Ureter (tissue), 1 donor: ENCODE data around the gene GNG4. TPM values are rescaled to one million over a fixed set of nuclear protein-coding genes. Genes with fewer than 3 reads are reported as not detected.
"Not testable (repeated sequence)": the region's sequence is repeated elsewhere in the genome, so short reads cannot be mapped to it uniquely, and the experiment has no call there.

Source experiments
- DNase-seq: peaks from one replicate; pipeline ENCODE4 v3.0.0-alpha.2; 2020; ENCODE audit warnings: low spot score
- total RNA-seq: library from RNA; stranded (reverse); gene quantifications from one replicate; pipeline ENCODE4 v1.2.4, GENCODE V29; 2023
- donor health status: DM: yes; HTN: yes; CAD: no.

Gene GNG4
- total RNA-seq, 1 donor from 2014 or later, result not detected

DNA sequence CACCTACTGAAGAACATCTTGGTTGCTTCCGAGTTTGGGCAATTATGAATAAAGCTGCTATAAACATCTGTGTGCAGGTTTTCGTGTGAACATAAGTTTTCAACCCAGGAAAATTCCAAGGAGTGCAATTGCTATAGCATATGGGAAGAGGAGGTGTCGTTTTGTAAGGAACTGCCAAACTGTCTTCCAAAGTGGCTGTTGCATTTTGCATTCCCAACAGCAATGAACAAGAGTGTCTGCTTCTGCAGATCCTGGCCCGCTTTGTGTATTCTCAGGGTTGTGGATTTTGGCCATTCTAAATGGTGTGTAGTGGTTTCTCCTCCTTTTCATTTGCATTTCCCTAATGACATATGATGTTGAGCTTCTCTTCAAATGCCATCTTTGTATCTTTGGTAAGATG, 23.8 kb downstream of the GNG4 start:
- no peak for DNase-seq

DNA sequence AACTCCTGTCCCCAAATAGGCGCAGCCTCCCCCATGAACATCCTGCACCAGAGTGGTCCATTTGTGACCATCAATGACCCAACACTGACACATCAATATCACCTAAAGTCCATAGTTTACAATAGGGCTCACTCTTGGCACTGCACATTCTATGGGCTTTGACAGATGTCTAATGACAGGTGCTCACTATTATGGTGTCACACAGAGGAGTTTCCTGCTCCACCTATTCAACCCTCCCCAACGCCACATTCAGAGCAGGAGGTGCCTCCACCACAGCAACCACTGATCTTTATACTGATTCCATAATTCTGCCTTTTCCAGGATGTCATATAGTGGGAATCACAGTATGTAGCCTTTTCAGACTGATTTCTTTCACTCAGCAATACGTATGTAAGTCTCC, 24.2 kb downstream of the GNG4 start:
- no peak for DNase-seq

DNA sequence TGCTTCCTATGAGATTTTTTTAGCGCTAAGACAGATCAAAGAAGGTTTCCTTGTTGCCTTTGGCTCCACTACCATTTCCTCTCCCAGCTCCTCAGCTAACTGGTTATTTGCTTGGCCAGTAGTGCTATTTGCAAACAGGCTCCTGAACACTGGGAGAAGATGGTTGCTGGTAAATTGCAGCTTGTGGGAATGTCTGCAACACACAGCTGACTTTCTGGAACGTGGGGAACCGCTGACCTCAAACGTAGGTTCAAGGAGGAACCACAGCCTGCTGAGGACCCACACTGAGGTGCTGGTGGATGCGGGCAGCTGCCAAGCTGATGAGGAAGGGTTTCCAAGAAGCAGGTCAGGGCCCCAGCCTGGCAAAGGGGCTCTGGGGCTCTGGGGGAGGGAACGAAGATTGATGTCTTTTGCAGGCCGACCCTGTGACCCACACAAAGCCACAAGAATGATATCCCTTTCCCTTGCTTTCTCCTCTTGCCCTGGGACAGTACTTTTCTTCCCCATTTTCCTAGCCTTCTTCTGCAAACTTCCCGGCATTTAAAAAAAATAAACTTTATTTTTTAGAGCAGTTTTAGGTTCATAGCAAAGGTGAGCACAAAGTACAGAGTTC, 24.8 kb downstream of the GNG4 start:
- no peak for DNase-seq

DNA sequence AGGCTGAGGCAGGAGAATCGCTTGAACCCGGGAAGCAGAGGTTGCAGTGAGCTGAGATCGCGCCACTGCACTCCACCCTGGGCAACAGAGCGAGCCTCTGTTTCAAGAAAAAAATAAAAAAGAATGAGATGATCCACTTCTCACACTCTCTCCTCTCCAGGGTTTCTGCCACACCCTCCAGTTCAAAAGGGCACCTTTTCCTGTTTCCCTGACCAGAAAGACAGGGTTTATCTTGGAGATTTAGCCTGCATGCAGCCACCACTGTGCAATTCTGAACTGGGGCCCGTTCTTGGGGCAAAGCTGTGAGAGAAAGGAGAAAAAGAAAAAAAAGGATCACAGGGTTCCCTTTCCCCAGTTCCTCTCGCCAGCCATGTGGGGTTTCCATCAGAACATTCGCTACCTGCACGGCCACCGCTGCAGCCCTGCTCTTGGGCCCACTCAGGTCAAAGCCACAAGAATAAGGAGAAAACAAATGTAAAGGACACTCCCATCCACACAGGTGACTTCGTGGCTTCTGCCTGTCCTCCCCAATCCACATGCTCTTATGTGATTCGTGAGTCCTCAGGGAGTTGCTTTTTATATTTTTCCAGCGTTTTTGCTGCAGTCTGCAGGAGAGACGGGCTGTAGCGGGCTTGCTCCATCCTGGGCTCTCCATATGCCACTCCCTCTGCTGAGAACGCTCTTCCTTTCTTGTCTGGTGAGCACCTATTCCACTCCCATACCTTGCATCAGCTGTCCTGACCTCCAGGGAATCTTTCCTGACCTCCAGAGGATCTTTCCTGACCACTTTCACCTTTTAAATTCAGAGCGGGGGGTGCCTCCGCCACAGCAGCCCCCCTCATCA, 26.4 kb downstream of the GNG4 start:
- DNase-seq, result no peak

DNA sequence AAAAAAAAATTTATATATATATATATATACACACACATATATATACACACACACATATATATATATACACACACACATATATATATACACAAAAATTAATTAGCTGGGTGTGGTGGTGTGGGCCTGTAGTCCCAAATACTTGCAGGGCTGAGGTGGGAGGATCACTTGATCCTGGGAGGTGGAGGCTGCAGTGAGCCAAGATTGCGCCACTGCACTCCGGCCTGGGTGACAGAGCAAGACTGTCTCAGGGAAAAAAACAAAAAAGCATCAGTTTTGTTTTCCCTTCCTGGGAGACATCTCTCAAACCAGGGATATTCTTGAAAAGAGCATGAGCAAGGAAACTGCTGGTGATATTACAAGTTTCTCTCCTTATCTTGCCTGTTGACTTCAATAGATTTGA, 30.4 kb downstream of the GNG4 start:
- DNase-seq, result not testable (repeated sequence)

DNA sequence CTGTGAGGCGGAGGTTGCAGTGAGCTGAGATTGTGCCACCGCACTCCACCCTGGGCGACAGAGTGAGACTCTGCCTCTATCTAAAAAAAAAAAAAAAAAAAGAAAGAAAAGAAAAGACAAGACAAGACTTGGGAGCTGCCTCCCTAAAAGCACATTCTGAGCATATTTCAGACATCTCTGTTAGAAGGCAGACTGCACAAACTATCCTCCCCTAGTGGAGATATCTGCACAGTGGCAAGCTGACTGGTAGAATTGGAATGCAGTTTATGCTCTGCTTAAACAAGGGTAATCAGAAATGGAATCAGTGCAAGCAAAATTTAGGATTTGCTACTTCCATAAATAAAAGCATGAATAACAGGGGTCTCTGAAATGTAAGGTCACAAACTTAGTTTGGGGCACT, 31.8 kb downstream of the GNG4 start:
- no peak for DNase-seq

DNA sequence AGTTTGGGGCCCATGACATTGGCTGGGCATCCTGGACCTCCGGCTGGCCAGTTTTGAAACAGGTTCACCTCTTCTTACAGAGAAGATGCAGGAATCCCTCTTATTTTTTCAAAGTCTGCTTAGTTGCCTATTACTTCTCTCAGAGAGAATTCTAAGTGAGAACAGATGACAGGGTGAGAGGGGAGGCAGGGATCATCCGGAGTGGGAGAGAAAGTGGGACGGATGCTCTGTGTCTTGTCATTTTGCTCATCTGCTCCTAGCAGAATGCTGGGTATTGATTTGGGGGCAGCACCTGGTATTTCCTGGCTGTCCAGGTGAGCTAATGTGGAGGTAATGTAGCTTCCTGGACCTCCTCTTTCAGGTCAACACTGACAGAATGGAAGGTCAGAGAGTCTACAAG, 32.4 kb downstream of the GNG4 start:
- no peak for DNase-seq

DNA sequence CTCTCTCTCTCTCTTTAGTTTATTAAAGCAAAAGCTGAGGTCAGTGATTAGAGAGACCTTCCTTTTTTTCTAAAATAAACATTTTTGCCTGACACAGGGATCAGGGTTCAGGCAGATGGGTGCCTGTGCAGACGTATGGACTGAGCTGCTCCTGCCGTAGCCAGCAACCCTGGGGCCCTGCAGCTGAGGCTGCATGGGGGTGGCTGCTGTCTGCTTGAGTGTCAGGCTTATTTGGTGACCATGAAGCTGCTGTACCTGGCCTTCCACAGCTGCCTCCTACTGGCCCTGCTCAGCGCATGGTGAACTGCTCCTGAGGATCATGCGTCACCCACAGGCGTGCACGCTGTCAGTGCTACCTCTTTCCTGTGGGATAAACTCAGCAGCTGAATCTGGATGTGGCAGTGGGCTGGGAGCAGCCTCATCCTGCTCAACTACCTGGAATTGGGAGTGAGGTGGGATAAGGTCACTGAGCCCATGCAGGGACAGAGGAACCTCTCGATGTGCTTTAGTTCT, 35.1 kb downstream of the GNG4 start:
- DNase-seq, result no peak

DNA sequence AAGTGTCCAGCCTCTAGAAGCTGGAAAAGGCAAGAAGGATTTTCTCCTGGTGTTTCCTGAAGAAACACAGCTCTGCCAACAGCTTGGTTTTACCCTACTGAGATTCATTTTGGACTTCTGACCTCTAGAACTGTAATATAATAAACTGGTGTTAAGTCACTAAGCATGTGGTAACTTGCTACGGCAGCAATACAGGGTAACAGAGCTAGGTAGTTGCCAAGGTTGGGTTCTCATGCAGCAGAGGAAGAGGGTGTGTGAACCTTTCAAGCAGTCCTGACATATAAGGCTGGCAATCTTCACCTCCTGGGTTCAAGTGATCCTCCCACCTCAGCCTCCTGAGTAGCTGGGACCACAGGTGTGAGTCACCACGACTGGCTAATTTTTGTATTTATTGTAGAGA, 36.0 kb downstream of the GNG4 start:
- DNase-seq, result no peak

DNA sequence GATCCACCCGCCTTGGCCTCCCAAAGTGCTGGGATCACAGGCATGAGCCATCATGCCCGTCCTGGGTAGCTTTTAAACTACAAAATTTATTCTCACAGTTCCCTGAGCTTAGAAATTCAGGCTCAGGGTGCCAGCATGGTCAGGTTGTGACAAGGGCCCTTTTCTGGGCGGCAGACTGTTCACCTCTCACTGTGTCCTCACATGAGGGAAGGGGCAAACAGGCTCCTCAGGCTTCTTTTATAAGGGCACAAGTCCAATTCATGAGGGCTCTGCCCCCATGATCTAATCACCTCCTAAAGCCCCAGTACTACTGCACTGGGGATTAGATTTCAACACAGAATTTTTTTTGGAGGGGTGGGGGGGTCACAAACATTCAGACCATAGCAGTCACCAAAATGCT, 36.8 kb downstream of the GNG4 start:
- DNase-seq, result no peak

DNA sequence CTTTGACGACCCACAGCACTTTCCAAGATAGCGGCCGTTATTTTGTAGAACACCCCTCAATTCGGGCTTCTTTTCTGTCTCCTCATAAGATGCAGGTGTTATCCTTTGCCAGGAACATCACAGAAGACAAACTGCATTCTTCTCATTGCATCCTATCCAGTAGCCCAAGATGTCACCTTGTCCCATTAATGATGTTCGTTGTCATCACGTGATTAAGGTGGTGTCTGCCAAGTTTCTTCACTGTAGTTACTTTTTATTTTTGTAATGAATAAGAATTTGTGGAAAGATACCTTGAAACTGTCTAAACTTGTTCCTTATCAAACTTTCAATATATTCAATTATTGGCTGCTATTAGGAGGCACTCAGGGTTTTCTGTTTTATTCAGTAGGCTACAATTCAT, 39.4 kb downstream of the GNG4 start:
- no peak for DNase-seq

DNA sequence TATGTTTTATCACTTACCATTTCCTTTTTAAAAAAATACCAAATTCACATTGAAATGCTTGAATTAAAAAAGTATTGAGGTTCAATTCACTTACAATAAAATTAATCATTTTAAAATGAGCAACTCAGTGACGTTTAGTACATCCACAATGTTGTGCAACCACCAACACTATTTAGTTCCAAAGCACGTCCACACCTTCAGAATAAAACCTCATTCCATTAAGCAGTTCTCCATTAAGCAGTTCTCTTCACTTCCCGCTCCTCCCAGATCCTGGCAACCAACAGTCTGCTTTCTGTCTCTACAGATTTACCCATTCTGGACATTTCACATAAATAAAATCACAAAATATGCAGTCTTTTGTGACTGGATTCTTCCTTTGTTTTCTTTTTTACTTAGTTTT, 41.3 kb downstream of the GNG4 start:
- no peak for DNase-seq

DNA sequence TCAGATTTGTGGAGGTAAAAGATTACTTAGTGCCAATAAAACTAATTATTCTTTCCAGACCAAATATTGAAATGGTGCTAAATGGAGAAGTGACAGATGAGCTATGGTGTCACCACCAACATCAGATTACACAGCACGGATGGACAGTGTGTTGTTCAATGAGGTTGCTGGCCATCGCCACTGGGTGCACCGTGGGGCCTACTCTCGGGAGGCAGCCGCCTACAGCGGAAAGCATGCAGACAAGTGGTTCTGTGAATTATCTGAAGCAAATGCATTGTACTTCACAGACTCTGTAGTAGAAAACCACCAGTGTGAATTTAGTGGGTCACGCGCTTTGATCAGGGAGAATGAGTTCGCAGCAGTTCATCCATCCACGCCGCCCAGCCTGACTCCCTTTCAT, 42.3 kb downstream of the GNG4 start:
- DNase-seq, result no peak

DNA sequence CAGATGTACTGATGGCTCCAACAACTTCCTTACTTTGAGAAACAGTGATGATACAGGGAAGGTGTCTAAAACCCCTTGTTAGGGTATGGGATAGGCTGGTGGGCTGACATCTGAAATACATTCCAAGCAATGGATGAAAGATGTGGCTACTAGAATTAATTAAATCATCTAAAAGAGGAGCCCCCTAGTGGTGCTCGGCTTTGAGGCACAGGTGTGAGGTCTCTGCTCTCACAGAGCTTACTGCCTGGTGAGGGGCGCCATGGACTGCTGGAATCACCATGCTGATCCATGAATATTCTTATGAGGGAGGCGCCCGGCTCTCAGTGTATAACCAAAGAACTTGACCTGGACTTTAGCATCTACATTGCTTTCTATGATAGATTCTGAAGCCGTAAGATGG, 48.5 kb downstream of the GNG4 start:
- DNase-seq, result no peak

DNA sequence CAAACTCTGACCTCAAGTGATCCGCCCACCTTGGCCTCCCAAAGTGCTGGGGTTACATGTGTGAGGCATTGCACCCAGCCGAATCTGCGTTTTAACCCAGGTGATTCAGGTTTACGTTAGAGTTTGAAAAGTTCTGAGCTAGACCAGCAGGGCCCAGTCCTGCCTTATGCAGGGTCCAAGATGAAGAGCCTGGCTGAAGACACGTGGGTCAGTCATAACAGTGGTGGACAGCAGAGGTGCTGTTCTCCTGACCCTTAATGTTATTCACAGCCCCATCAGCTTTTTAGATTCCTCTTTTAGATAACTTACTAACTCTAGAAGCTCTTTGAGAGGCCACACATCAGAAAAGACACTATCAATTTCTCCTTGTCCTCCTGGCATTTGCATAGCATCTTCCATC, 50.0 kb downstream of the GNG4 start:
- no peak for DNase-seq

DNA sequence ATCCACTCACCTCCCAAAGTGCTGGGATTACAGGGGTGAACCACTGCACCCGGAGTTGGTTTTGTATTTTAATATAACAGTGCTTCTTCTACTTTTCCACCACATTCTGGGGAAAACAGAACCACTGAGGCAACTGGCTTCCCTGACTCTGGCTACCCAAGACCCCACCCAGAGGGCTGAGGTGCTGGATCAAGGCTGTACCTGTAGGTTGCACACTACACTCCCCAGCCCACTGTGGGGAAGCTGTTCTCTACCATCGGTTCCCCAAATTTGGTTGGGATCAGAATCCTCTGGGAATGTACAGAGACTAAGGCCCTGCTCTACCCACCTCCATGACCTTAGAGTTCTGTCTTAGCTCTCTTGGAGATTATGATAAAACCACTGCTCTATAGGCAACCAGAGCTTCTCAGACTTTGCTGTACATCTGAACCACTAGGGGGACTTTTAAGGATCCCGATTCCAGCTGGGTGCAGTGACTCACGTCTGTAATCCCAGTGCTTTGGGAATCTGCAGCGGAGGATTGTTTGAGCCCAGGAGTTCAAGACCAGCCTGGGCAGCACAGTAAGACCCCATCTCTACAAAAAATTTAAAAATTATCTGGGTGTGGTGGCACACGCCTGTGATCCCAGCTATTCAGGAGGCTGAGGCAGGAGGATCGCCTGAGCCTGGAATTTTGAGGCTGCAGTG, 51.6 kb downstream of the GNG4 start:
- no peak for DNase-seq

DNA sequence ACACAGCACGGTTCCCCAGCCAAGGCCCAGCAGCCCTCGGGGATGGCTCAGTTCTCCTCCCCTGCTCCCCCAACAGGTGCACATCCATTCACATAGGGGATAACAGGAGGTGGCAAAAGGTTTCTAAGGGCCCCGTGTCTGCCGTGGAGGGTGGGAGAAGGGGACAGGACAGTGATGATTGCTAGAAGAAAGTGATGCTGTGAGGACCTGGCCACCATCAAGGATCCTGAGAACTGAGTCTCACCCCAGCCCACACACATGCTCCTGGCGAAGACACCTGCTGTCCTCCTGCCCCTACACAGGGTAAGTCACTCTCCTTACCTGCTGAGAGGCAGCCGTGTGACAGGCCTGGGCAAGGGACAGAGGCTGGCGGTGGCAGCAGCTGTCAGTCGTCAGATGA, 54.5 kb downstream of the GNG4 start:
- no peak for DNase-seq

DNA sequence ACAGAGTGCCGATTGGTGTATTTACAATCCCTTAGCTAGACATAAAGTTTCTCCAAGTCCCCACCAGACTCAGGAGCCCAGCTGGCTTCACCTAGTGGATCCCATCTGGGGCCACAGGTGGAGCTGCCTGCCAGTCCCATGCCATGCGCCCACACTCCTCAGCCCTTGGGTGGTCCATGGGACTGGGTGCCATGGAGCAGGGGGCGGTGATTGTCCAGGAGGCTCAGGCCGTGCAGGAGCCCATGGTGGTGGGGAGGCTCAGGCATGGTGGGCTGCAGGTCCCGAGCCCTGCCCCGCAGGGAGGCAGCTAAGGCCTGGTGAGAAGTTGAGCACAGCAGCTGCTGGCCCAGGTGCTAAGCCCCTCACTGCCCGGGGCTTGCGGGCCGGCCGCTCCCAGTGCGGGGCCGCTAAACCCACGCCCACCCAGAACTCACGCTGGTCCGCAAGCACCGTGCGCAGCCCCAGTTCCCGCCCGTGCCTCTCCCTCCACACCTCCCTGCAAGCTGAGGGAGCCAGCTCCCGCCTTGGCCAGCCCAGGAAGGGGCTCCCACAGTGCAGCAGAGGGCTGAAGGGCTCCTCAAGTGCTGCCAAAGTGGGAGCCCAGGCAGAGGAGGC, 55.2 kb downstream of the GNG4 start:
- DNase-seq, result not testable (repeated sequence)

DNA sequence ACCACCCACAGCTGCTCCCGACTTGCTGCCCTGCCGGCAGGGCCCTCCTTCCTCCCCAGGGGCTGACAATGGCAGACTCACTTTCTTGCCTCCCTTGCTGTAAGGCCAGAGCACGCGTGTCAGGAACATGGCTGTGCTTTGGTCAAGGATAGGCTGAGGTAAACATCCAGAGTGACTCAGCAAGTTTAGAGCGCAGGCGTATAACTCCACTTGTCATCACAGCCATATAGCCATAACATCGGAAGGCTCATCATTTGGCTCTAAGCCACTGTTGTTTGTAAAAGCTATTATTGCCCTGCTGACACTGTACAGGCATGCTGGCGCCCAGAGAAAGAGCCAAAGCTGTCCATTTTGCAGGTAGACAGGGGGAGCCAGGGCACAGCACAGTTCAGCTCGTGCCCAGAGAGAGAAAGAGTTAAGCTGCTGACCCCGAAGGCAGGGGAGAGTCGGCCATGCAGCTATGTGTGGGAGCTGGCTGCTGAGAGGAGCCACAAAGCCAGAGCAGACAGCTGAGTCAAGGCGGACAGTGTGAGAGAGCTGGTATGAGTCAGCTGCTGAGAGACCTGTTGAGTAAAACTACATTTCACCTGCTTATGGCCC, 60.6 kb downstream of the GNG4 start:
- DNase-seq, result no peak

DNA sequence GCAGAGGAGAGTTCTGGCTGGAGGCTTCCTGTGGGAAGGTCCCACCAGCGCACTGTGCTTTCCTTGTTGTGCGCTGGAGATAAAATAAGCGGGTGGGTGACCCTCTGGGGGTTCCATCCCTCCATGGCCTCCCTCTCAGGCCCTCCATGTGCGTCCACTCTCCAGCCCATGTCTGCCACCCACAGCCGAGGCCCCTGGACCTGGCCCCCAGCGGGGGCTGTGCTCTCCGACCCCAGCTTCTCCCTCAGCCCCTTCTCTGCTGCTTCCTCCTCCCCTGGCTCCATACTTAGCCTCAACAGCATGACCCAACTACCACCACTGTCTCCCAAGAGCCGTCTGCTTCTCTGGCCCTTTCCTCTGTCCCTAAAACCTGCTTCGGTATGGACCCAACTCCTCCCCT, 61.4 kb downstream of the GNG4 start:
- no peak for DNase-seq

DNA sequence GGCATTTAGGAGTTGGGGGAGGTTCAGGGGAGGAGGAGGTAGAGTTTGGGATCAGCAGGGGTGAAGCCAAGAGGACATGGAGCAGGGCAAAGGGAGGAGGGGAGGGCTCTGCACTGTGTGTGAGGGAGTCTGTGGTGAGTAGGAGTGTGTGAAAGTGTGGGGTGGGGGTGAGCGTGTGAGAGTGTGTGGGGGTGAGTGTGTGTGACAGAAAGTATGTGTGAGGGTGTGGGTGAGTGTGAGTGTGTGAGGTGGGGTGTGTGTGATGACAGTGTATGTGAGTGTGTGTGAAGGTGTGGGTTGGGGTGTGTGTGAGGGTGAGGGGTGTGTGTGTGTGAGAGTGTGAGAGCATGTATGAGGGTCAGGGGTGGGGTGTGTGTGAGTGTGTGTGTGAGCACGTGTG, 62.6 kb downstream of the GNG4 start:
- DNase-seq, result no peak

DNA sequence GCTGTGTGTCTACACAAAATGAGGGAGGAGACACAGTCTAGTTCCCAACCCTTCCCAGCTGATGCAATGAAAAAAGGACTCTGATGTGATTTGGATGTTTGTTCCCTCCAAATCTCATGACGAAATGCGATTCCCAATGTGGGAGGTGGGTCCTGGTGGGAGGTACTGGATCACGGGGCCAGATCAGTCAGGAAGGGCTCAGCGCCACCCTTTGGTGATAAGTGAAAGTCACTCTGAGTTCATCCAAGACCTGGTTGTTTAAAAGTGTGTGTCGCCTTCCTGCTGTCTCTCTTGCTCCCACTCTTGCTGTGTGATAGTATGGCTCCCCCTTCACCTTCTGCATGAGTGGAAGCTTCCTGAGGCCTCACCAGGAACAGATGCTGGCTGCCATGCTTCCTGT, 63.2 kb downstream of the GNG4 start:
- no peak for DNase-seq
